HEK293T (cell line): ENCODE data around the gene PCDHB6.
"Not testable (repeated sequence)": the region's sequence is repeated elsewhere in the genome, so short reads cannot be mapped to it uniquely, and the experiment has no call there.

Experiments used
- CTCF ChIA-PET: fragments of 350-600 bp; formaldehyde crosslinking; extraction: SDS; loops from one replicate; lab custom pipeline; 2021; ENCODE audit warnings: antibody characterized with exemption, inconsistent platforms; lab: Yijun Ruan, JAX
- POLR2A ChIA-PET: fragments of 350-600 bp; formaldehyde crosslinking; extraction: SDS; loops from one replicate; lab custom pipeline; 2020; ENCODE audit warnings: antibody characterized with exemption, inconsistent platforms; lab: Yijun Ruan, JAX
- DNase-seq: peaks from one replicate; pipeline ENCODE4 v3.0.0; 2012; ENCODE audit warnings: mixed read lengths; ENCODE audit errors: extremely low spot score
- ARNT ChIP-seq: fragments of 450-650 bp; IDR thresholded peaks from 2 replicates; pipeline ENCODE4 v1.6.1; 2017; ENCODE audit warnings: mild to moderate bottlenecking
- BHLHE40 ChIP-seq: fragments of 450-650 bp; IDR thresholded peaks from 2 replicates; pipeline ENCODE4 v1.6.1; 2016; ENCODE audit warnings: mild to moderate bottlenecking, moderate library complexity, borderline replicate concordance
- CTBP1 ChIP-seq: fragments of 450-650 bp; IDR thresholded peaks from 2 replicates; pipeline ENCODE4 v1.6.1; 2016; ENCODE audit warnings: borderline replicate concordance
- ELF4 ChIP-seq: fragments of 450-650 bp; IDR thresholded peaks from 2 replicates; pipeline ENCODE4 v1.6.1; 2017; ENCODE audit warnings: antibody characterized with exemption
- FOXA1 ChIP-seq: fragments of 450-650 bp; IDR thresholded peaks from 2 replicates; pipeline ENCODE4 v1.6.1; 2016; ENCODE audit warnings: mild to moderate bottlenecking
- FOXK2 ChIP-seq: fragments of 450-650 bp; IDR thresholded peaks from 2 replicates; pipeline ENCODE4 v1.6.1; 2016; ENCODE audit warnings: mild to moderate bottlenecking
- FOXM1 ChIP-seq: fragments of 450-650 bp; IDR thresholded peaks from 2 replicates; pipeline ENCODE4 v1.6.1; 2017; ENCODE audit warnings: mild to moderate bottlenecking, borderline replicate concordance
- HDGF ChIP-seq: fragments of 450-650 bp; IDR thresholded peaks from 2 replicates; pipeline ENCODE4 v1.6.1; 2017; ENCODE audit warnings: antibody characterized with exemption, borderline replicate concordance
- L3MBTL2 ChIP-seq: fragments of 450-650 bp; conservative IDR thresholded peaks from 2 replicates; pipeline ENCODE4 v1.6.1; 2016; ENCODE audit warnings: mild to moderate bottlenecking
- LEF1 ChIP-seq: fragments of 450-650 bp; IDR thresholded peaks from 2 replicates; pipeline ENCODE4 v1.6.1; 2017; ENCODE audit warnings: mild to moderate bottlenecking, borderline replicate concordance
- NFRKB ChIP-seq: fragments of 450-650 bp; IDR thresholded peaks from 2 replicates; pipeline ENCODE4 v1.6.1; 2016; ENCODE audit warnings: mild to moderate bottlenecking, moderate library complexity
- SP1 ChIP-seq: fragments of 450-650 bp; IDR thresholded peaks from 2 replicates; pipeline ENCODE4 v1.6.1; 2017
- SUZ12 ChIP-seq: fragments of 450-650 bp; IDR thresholded peaks from 2 replicates; pipeline ENCODE4 v1.6.1; 2016; ENCODE audit warnings: mild to moderate bottlenecking
- TARDBP ChIP-seq: fragments of 450-650 bp; IDR thresholded peaks from 2 replicates; pipeline ENCODE4 v1.6.1; 2016
- ZNF384 ChIP-seq: fragments of 450-650 bp; IDR thresholded peaks from 2 replicates; pipeline ENCODE4 v1.6.1; 2016
- TF ChIP-seq, protein P1 (sequence below): fragments of 450-650 bp; IDR thresholded peaks from 2 replicates; pipeline ENCODE4 v1.6.1; 2016

Gene PCDHB6

DNA sequence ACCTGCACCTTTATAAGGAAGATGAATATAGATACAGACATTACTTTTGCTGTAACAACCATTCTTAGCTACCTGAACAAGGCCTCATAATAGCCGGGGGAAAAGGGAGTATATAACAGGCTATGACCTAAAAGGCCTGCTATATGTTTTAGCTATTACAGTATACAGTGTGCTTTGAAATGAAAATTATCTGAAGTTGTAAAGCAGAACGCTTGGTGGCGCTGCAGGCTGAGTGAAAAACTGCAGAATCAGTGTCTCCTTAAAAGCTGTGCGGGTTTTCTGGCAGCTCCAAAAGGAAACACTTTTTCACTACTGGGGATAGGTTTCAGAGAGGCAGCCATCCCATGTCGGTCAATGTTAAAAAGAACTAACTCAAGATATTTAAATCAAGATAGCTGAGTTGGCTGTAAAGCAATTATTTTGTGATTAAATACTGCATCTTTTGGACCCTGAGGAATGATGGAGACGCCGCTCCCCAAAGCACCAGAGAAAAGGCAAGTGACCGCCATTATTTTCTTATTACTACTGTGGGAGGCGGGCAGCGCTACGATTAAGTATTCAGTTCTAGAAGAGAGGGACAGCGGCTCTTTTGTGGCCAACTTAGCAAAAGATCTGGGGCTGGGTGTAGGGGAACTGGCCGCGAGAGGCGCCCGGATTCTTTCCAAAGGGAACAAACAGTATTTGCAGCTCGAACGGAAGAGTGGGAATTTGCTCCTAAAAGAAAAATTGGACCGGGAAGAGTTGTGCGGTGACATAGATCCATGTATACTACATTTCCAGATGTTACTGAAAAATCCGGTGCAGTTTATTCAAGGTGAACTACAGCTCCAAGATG lies 5.9 kb downstream of the PCDHB6 start:
- DNase-seq, result no peak
- ChIA-PET POLR2A (no interaction called here), CTCF (interaction anchor here (0.5 to 0.6 kb wide), 3 partner anchors 14 to 105 kb away, joined by 3 read pairs; no protein-coding TSS in a partner anchor)
- no peak for TF ChIP-seq SP1
- TF ChIP-seq L3MBTL2, result no peak
- TF ChIP-seq ARNT, result no peak
- TF ChIP-seq ELF4, result no peak
- no peak for TF ChIP-seq CTBP1
- no peak for TF ChIP-seq FOXK2
- TF ChIP-seq ZNF384, result no peak
- no peak for TF ChIP-seq BHLHE40
- TF ChIP-seq LEF1, result no peak
- TF ChIP-seq FOXM1, result no peak
- TF ChIP-seq, protein P1, sequence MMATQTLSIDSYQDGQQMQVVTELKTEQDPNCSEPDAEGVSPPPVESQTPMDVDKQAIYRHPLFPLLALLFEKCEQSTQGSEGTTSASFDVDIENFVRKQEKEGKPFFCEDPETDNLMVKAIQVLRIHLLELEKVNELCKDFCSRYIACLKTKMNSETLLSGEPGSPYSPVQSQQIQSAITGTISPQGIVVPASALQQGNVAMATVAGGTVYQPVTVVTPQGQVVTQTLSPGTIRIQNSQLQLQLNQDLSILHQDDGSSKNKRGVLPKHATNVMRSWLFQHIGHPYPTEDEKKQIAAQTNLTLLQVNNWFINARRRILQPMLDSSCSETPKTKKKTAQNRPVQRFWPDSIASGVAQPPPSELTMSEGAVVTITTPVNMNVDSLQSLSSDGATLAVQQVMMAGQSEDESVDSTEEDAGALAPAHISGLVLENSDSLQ, result no peak
- no peak for TF ChIP-seq HDGF
- no peak for TF ChIP-seq FOXA1
- no peak for TF ChIP-seq TARDBP
- TF ChIP-seq SUZ12, result no peak
- TF ChIP-seq NFRKB, result no peak

DNA sequence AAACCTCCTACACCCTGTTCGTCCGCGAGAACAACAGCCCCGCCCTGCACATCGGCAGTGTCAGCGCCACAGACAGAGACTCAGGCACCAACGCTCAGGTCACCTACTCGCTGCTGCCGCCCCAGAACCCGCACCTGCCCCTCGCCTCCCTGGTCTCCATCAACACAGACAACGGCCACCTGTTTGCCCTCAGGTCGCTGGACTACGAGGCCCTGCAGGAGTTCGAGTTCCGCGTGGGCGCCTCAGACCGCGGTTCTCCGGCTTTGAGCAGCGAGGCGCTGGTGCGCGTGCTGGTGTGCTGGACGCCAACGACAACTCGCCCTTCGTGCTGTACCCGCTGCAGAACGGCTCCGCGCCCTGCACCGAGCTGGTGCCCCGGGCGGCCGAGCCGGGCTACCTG lies 7.5 kb downstream of the PCDHB6 start:
- DNase-seq, POLR2A ChIA-PET, CTCF ChIA-PET: not testable (repeated sequence)

DNA sequence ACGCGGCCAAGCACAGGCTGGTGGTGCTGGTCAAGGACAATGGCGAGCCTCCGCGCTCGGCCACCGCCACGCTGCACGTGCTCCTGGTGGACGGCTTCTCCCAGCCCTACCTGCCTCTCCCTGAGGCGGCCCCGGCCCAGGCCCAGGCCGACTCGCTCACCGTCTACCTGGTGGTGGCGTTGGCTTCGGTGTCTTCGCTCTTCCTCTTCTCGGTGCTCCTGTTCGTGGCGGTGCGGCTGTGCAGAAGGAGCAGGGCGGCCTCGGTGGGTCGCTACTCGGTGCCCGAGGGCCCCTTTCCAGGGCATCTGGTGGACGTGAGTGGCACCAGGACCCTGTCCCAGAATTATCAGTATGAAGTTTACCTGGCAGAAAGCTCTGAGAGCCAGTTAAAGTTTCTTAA lies 8.0 kb downstream of the PCDHB6 start:
- DNase-seq, CTCF ChIA-PET, POLR2A ChIA-PET: not testable (repeated sequence)

DNA sequence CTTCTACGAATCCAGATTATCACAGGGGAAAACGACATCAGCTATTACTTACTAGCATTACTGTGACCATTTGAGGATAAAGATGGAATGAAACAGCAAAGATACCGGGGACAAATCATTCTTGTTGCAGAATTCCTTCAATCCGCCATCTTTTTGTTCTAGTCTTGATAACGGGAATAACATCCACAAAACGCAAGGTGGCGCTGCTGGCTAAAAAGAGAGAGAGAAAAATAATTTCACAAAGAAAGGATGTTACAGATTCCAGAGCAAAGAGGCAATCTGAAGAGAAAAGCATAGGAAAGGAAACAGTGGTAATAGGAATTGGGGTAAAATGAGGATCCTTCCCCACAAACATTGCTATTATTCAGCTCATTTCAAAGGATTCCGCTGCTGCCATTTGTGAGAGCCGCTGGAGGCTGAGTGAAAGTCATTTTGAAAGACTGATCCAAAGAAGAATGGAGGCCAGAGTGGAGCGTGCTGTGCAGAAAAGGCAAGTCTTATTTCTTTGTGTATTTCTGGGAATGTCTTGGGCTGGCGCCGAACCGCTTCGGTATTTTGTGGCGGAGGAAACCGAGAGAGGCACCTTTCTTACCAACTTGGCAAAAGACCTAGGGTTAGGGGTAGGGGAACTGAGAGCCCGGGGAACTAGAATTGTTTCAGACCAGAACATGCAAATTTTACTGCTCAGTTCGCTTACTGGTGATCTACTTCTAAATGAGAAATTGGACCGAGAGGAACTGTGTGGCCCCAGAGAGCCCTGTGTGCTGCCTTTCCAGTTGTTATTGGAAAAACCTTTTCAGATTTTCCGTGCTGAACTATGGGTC lies 22.7 kb downstream of the PCDHB6 start, which contains the start of gene PCDHB7:
Gene PCDHB7 (plus strand): TSS at position 264 of the 824 bp plus-strand sequence. CDS start 192 bp downstream, at position 456.
- CTCF ChIA-PET, result interaction anchor here (1.3 kb wide), 1 partner anchor 303 kb away, joined by 4 read pairs; no protein-coding TSS in a partner anchor
- POLR2A ChIA-PET, result no interaction called here
- TF ChIP-seq FOXK2 (no peak), NFRKB (no peak)
- TF ChIP-seq, protein P1, result no peak
- DNase-seq, result peak; percentile 19

DNA sequence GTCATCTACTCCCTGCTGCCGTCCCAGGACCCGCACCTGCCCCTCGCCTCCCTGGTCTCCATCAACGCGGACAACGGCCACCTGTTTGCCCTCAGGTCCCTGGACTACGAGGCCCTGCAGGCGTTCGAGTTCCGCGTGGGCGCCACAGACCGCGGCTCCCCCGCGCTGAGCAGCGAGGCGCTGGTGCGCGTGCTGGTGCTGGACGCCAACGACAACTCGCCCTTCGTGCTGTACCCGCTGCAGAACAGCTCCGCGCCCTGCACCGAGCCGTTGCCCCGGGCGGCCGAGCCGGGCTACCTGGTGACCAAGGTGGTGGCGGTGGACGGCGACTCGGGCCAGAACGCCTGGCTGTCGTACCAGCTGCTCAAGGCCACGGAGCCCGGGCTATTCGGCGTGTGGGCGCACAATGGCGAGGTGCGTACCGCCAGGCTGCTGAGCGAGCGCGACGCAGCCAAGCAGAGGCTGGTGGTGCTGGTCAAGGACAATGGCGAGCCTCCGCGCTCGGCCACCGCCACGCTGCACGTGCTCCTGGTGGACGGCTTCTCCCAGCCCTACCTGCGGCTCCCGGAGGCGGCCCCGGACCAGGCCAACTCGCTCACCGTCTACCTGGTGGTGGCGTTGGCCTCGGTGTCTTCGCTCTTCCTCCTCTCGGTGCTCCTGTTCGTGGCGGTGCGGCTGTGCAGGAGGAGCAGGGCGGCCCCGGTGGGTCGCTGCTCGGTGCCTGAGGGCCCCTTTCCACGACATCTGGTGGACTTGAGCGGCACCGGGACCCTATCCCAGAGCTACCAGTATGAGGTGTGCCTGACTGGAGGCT lies 24.6 kb downstream of the PCDHB6 start:
- DNase-seq, CTCF ChIA-PET, POLR2A ChIA-PET: not testable (repeated sequence)

DNA sequence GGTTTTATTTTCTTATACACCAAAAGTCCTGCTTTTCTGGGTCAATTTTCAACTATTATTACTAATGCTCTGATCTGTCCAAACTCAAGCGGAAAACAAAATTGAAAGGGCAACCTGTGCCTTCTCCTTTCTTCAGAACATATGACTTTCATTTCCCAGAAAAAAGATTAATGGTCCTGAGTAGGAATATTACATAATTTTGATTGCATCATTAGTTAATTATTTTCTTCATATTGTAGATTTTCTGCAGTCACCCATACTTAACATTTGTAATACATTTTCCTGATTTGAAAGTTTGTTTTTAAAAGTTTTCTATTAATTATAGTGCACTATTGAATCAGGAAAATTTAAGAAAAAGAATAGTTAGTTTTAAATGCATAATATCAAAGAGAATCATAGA lies 26.1 kb downstream of the PCDHB6 start:
- DNase-seq, result no peak
- ChIA-PET POLR2A (no interaction called here), CTCF (no interaction called here)
- no peak for TF ChIP-seq SUZ12
- no peak for TF ChIP-seq FOXM1
- TF ChIP-seq HDGF, result no peak
- no peak for TF ChIP-seq L3MBTL2
- TF ChIP-seq ZNF384, result no peak
- TF ChIP-seq NFRKB, result no peak
- no peak for TF ChIP-seq ELF4
- TF ChIP-seq TARDBP, result no peak
- no peak for TF ChIP-seq ARNT
- no peak for TF ChIP-seq FOXK2
- no peak for TF ChIP-seq LEF1
- no peak for TF ChIP-seq SP1
- TF ChIP-seq FOXA1, result no peak

DNA sequence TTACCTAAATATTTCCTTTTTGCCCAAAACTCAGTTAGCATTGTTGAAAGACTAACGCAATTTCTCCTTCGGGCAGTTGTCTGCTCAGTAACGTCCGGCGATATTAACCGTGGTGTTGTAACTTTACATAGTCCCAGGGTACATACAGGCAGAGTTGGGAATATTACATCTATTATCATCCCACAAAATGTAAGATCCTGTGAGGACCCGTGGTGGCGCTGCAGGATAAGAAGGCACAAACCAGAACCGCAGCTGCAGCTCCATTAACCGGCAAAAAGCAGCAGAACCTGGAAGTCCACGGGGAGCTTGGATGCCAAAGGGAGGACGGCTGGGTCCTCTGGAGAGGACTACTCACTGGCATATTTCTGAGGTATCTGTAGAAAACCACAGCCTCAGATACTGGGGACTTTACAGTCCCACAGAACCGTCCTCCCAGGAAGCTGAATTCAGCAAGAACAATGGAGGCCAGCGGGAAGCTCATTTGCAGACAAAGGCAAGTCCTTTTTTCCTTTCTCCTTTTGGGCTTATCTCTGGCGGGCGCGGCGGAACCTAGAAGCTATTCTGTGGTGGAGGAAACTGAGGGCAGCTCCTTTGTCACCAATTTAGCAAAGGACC lies 27.8 kb downstream of the PCDHB6 start, which contains the start of gene PCDHB8:
Gene PCDHB8 (plus strand): TSS at position 214 of the 615 bp plus-strand sequence. CDS start 245 bp downstream, at position 459.
- POLR2A ChIA-PET, result not testable (repeated sequence)
- CTCF ChIA-PET, result interaction anchor here (1.6 kb wide), 1 partner anchor 347 kb away, joined by 4 read pairs; no protein-coding TSS in a partner anchor
- peak; percentile 13 for DNase-seq

DNA sequence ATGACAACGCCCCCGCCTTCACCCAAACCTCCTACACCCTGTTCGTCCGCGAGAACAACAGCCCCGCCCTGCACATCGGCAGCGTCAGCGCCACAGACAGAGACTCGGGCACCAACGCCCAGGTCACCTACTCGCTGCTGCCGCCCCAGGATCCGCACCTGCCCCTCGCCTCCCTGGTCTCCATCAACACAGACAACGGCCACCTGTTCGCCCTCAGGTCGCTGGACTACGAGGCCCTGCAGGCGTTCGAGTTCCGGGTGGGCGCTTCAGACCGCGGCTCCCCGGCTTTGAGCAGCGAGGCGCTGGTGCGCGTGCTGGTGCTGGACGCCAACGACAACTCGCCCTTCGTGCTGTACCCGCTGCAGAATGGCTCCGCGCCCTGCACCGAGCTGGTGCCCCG lies 29.5 kb downstream of the PCDHB6 start:
- DNase-seq, POLR2A ChIA-PET, CTCF ChIA-PET: not testable (repeated sequence)

DNA sequence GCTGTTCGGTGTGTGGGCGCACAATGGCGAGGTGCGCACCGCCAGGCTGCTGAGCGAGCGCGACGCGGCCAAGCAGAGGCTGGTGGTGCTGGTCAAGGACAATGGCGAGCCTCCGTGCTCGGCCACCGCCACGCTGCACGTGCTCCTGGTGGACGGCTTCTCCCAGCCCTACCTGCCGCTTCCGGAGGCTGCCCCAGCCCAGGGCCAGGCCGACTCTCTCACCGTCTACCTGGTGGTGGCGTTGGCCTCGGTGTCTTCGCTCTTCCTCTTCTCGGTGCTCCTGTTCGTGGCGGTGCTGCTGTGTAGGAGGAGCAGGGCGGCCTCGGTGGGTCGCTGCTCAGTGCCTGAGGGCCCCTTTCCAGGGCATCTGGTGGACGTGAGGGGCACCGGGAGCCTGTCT lies 30.0 kb downstream of the PCDHB6 start:
- DNase-seq, POLR2A ChIA-PET, CTCF ChIA-PET: not testable (repeated sequence)
